ENCODE results near the gene ABLIM2.

The ABLIM2 gene

GRCh38 chr4:8182858-8183725, 24.5 kb upstream of the ABLIM2 start:
- Histone ChIP-seq H3K4me3 (ENCODE audit: insufficient read depth, low read length, poor library complexity, severe bottlenecking) (no peak overlapping the region), H3F3A (ENCODE audit: insufficient read depth) (no peaks in the 10 kb centered on the region), H3K9me3 (ENCODE audit: insufficient read depth, low read length) (no peaks in the 10 kb centered on the region), H3K4me2 (ENCODE audit: low read depth, low read length, poor library complexity, severe bottlenecking) (no peak overlapping the region), H3K36me3 (ENCODE audit: low read length) (no peaks in the 10 kb centered on the region), H3K79me2 (ENCODE audit: insufficient read depth, low read length) (no peaks in the 10 kb centered on the region), H3K27ac (ENCODE audit: low read depth, low read length) (no peak overlapping the region), H3K9ac (ENCODE audit: low read length) (no peak overlapping the region), H4K20me1 (ENCODE audit: low read depth, low read length) (no peaks in the 10 kb centered on the region), H3K9me2 (replicated peaks; ENCODE audit: insufficient read depth, low read length) (no peaks in the 10 kb centered on the region), H2AFZ (ENCODE audit: low read depth, low read length, severe bottlenecking) (no peak overlapping the region), H3K27me3 (ENCODE audit: low read length) (no peaks in the 10 kb centered on the region)
- TF ChIP-seq EZH2phosphoT487 (conservative IDR thresholded peaks at IDR 0.05; ENCODE audit: low read length) (no peak), CTCF (IDR thresholded peaks at IDR 0.05; ENCODE audit: insufficient read depth, low read length, poor library complexity, severe bottlenecking) (no peak)

- Histone ChIP-seq H3F3A (ENCODE audit: insufficient read depth) (no peaks in the 10 kb centered on the region), H3K4me3 (ENCODE audit: insufficient read depth, low read length, poor library complexity, severe bottlenecking) (no peak overlapping the region), H3K9me2 (replicated peaks; ENCODE audit: insufficient read depth, low read length) (no peaks in the 10 kb centered on the region), H3K79me2 (ENCODE audit: insufficient read depth, low read length) (no peaks in the 10 kb centered on the region), H3K27me3 (ENCODE audit: low read length) (no peaks in the 10 kb centered on the region), H2AFZ (ENCODE audit: low read depth, low read length, severe bottlenecking) (no peak overlapping the region), H3K36me3 (ENCODE audit: low read length) (no peaks in the 10 kb centered on the region), H3K9me3 (ENCODE audit: insufficient read depth, low read length) (no peaks in the 10 kb centered on the region), H3K9ac (ENCODE audit: low read length) (no peak overlapping the region), H4K20me1 (ENCODE audit: low read depth, low read length) (no peaks in the 10 kb centered on the region), H3K4me2 (ENCODE audit: low read depth, low read length, poor library complexity, severe bottlenecking) (no peak overlapping the region), H3K27ac (ENCODE audit: low read depth, low read length) (no peak overlapping the region)
- no peak for TF ChIP-seq EZH2phosphoT487 (conservative IDR thresholded peaks at IDR 0.05; ENCODE audit: low read length)
- no peak for TF ChIP-seq CTCF (IDR thresholded peaks at IDR 0.05; ENCODE audit: insufficient read depth, low read length, poor library complexity, severe bottlenecking)
These were observed 23.7 kb upstream of the ABLIM2 start for GRCh38 chr4:8182294-8182693.

GRCh38 chr4:8181844-8182243, 23.2 kb upstream of the ABLIM2 start:
- no peaks in the 10 kb centered on the region for H3K36me3 ChIP-seq (ENCODE audit: low read length)
- H2AFZ ChIP-seq (ENCODE audit: low read depth, low read length, severe bottlenecking) = no peak overlapping the region
- no peaks in the 10 kb centered on the region for H3K27me3 ChIP-seq (ENCODE audit: low read length)
- no peaks in the 10 kb centered on the region for H3K9me3 ChIP-seq (ENCODE audit: insufficient read depth, low read length)
- no peak overlapping the region for H3K4me2 ChIP-seq (ENCODE audit: low read depth, low read length, poor library complexity, severe bottlenecking)
- no peaks in the 10 kb centered on the region for H3K9me2 ChIP-seq (replicated peaks; ENCODE audit: insufficient read depth, low read length)
- H3F3A ChIP-seq (ENCODE audit: insufficient read depth) = no peaks in the 10 kb centered on the region
- H3K79me2 ChIP-seq (ENCODE audit: insufficient read depth, low read length) = no peaks in the 10 kb centered on the region
- no peak overlapping the region for H3K9ac ChIP-seq (ENCODE audit: low read length)
- H3K27ac ChIP-seq (ENCODE audit: low read depth, low read length) = no peak overlapping the region
- no peaks in the 10 kb centered on the region for H4K20me1 ChIP-seq (ENCODE audit: low read depth, low read length)
- H3K4me3 ChIP-seq (ENCODE audit: insufficient read depth, low read length, poor library complexity, severe bottlenecking) = no peak overlapping the region
- TF ChIP-seq EZH2phosphoT487 (conservative IDR thresholded peaks at IDR 0.05; ENCODE audit: low read length) = no peak

- no peaks in the 10 kb centered on the region for H3K9me3 ChIP-seq (ENCODE audit: insufficient read depth, low read length)
These were observed 22.5 kb upstream of the ABLIM2 start for GRCh38 chr4:8181119-8181518.

More at GRCh38 chr4:8181119-8181518, 22.5 kb upstream of the ABLIM2 start:
- no peak overlapping the region for H3K27ac ChIP-seq (ENCODE audit: low read depth, low read length)
- H4K20me1 ChIP-seq (ENCODE audit: low read depth, low read length) = no peaks in the 10 kb centered on the region
- no peaks in the 10 kb centered on the region for H3K36me3 ChIP-seq (ENCODE audit: low read length)
- no peaks in the 10 kb centered on the region for H3F3A ChIP-seq (ENCODE audit: insufficient read depth)
- no peaks in the 10 kb centered on the region for H3K79me2 ChIP-seq (ENCODE audit: insufficient read depth, low read length)
- no peaks in the 10 kb centered on the region for H3K9me2 ChIP-seq (replicated peaks; ENCODE audit: insufficient read depth, low read length)
- no peak overlapping the region for H3K9ac ChIP-seq (ENCODE audit: low read length)
- H3K4me3 ChIP-seq (ENCODE audit: insufficient read depth, low read length, poor library complexity, severe bottlenecking) = no peak overlapping the region
- no peak overlapping the region for H2AFZ ChIP-seq (ENCODE audit: low read depth, low read length, severe bottlenecking)
- no peaks in the 10 kb centered on the region for H3K27me3 ChIP-seq (ENCODE audit: low read length)
- H3K4me2 ChIP-seq (ENCODE audit: low read depth, low read length, poor library complexity, severe bottlenecking) = no peak overlapping the region
- no peak for TF ChIP-seq EZH2phosphoT487 (conservative IDR thresholded peaks at IDR 0.05; ENCODE audit: low read length)
- TF ChIP-seq CTCF (IDR thresholded peaks at IDR 0.05; ENCODE audit: insufficient read depth, low read length, poor library complexity, severe bottlenecking) = no peak
